ENCODE results near the gene BRCA2. TPM values are rescaled to one million over a fixed set of nuclear protein-coding genes. Genes with fewer than 3 reads are reported as not detected.

Gene BRCA2
- total RNA-seq, 1 experiment from 2014 or later = 21.6 TPM

- TF ChIP-seq, protein P1, sequence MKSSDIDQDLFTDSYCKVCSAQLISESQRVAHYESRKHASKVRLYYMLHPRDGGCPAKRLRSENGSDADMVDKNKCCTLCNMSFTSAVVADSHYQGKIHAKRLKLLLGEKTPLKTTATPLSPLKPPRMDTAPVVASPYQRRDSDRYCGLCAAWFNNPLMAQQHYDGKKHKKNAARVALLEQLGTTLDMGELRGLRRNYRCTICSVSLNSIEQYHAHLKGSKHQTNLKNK (CRISPR knock-in tag; IDR thresholded peaks at IDR 0.05) = no peak
- TF ChIP-seq FOXK1 (CRISPR knock-in tag; IDR thresholded peaks at IDR 0.05) (no peak), GRHL2 (CRISPR knock-in tag; IDR thresholded peaks at IDR 0.05; ENCODE audit: insufficient replicate concordance, severe bottlenecking) (no peak), ATF3 (CRISPR knock-in tag; conservative IDR thresholded peaks at IDR 0.05) (no peak), ZNF138 (CRISPR knock-in tag; conservative IDR thresholded peaks at IDR 0.05) (no peak), PREB (CRISPR knock-in tag; IDR thresholded peaks at IDR 0.05; ENCODE audit: borderline replicate concordance) (no peak), ZNF416 (CRISPR knock-in tag; IDR thresholded peaks at IDR 0.05) (no peak), ELF4 (CRISPR knock-in tag; IDR thresholded peaks at IDR 0.05; ENCODE audit: low read depth) (no peak)
- TF ChIP-seq, protein P2, sequence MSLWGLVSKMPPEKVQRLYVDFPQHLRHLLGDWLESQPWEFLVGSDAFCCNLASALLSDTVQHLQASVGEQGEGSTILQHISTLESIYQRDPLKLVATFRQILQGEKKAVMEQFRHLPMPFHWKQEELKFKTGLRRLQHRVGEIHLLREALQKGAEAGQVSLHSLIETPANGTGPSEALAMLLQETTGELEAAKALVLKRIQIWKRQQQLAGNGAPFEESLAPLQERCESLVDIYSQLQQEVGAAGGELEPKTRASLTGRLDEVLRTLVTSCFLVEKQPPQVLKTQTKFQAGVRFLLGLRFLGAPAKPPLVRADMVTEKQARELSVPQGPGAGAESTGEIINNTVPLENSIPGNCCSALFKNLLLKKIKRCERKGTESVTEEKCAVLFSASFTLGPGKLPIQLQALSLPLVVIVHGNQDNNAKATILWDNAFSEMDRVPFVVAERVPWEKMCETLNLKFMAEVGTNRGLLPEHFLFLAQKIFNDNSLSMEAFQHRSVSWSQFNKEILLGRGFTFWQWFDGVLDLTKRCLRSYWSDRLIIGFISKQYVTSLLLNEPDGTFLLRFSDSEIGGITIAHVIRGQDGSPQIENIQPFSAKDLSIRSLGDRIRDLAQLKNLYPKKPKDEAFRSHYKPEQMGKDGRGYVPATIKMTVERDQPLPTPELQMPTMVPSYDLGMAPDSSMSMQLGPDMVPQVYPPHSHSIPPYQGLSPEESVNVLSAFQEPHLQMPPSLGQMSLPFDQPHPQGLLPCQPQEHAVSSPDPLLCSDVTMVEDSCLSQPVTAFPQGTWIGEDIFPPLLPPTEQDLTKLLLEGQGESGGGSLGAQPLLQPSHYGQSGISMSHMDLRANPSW (CRISPR knock-in tag; conservative IDR thresholded peaks at IDR 0.05; ENCODE audit: low read depth) = no peak
- TF ChIP-seq, protein P3, sequence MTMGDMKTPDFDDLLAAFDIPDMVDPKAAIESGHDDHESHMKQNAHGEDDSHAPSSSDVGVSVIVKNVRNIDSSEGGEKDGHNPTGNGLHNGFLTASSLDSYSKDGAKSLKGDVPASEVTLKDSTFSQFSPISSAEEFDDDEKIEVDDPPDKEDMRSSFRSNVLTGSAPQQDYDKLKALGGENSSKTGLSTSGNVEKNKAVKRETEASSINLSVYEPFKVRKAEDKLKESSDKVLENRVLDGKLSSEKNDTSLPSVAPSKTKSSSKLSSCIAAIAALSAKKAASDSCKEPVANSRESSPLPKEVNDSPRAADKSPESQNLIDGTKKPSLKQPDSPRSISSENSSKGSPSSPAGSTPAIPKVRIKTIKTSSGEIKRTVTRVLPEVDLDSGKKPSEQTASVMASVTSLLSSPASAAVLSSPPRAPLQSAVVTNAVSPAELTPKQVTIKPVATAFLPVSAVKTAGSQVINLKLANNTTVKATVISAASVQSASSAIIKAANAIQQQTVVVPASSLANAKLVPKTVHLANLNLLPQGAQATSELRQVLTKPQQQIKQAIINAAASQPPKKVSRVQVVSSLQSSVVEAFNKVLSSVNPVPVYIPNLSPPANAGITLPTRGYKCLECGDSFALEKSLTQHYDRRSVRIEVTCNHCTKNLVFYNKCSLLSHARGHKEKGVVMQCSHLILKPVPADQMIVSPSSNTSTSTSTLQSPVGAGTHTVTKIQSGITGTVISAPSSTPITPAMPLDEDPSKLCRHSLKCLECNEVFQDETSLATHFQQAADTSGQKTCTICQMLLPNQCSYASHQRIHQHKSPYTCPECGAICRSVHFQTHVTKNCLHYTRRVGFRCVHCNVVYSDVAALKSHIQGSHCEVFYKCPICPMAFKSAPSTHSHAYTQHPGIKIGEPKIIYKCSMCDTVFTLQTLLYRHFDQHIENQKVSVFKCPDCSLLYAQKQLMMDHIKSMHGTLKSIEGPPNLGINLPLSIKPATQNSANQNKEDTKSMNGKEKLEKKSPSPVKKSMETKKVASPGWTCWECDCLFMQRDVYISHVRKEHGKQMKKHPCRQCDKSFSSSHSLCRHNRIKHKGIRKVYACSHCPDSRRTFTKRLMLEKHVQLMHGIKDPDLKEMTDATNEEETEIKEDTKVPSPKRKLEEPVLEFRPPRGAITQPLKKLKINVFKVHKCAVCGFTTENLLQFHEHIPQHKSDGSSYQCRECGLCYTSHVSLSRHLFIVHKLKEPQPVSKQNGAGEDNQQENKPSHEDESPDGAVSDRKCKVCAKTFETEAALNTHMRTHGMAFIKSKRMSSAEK (CRISPR knock-in tag; IDR thresholded peaks at IDR 0.05; ENCODE audit: borderline replicate concordance) = no peak
Observed at GRCh38 chr13:32431361-32431760, 116.1 kb downstream of the BRCA2 start (continued).

GRCh38 chr13:32432856-32433255 is 117.5 kb downstream of the BRCA2 start:
- no peak for DNase-seq (ENCODE audit: low spot score)
- ChIA-PET CTCF (no interaction called here), POLR2A (no interaction called here)
- H3K27me3 Mint-ChIP-seq (ENCODE audit: low read depth) = no peaks in the 10 kb centered on the region
- H3K9me3 Mint-ChIP-seq = no peaks in the 10 kb centered on the region
- TF ChIP-seq CREB1 (CRISPR knock-in tag; IDR thresholded peaks at IDR 0.05) = no peak
- TF ChIP-seq, protein P4, sequence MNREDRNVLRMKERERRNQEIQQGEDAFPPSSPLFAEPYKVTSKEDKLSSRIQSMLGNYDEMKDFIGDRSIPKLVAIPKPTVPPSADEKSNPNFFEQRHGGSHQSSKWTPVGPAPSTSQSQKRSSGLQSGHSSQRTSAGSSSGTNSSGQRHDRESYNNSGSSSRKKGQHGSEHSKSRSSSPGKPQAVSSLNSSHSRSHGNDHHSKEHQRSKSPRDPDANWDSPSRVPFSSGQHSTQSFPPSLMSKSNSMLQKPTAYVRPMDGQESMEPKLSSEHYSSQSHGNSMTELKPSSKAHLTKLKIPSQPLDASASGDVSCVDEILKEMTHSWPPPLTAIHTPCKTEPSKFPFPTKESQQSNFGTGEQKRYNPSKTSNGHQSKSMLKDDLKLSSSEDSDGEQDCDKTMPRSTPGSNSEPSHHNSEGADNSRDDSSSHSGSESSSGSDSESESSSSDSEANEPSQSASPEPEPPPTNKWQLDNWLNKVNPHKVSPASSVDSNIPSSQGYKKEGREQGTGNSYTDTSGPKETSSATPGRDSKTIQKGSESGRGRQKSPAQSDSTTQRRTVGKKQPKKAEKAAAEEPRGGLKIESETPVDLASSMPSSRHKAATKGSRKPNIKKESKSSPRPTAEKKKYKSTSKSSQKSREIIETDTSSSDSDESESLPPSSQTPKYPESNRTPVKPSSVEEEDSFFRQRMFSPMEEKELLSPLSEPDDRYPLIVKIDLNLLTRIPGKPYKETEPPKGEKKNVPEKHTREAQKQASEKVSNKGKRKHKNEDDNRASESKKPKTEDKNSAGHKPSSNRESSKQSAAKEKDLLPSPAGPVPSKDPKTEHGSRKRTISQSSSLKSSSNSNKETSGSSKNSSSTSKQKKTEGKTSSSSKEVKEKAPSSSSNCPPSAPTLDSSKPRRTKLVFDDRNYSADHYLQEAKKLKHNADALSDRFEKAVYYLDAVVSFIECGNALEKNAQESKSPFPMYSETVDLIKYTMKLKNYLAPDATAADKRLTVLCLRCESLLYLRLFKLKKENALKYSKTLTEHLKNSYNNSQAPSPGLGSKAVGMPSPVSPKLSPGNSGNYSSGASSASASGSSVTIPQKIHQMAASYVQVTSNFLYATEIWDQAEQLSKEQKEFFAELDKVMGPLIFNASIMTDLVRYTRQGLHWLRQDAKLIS (CRISPR knock-in tag; IDR thresholded peaks at IDR 0.05; ENCODE audit: borderline replicate concordance) = no peak
- TF ChIP-seq, protein P5, sequence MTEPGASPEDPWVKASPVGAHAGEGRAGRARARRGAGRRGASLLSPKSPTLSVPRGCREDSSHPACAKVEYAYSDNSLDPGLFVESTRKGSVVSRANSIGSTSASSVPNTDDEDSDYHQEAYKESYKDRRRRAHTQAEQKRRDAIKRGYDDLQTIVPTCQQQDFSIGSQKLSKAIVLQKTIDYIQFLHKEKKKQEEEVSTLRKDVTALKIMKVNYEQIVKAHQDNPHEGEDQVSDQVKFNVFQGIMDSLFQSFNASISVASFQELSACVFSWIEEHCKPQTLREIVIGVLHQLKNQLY (CRISPR knock-in tag; IDR thresholded peaks at IDR 0.05) = no peak
- TF ChIP-seq SOX15 (CRISPR knock-in tag; IDR thresholded peaks at IDR 0.05) = no peak
- H3K4me3 Mint-ChIP-seq = no peak overlapping the region
- H3K27ac Mint-ChIP-seq = no peak overlapping the region
- peaks cover 8% of the 10 kb centered on the region for H3K4me1 Mint-ChIP-seq
- ATAC-seq = no peak
- H3K36me3 Mint-ChIP-seq = peaks cover 4% of the 10 kb centered on the region

Measured in WTC11 (cell line).